Measurements from ENCODE around the gene TMEM134.
"Not testable (repeated sequence)": the region's sequence is repeated elsewhere in the genome, so short reads cannot be mapped to it uniquely, and the experiment has no call there.

The TMEM134 gene

GRCh38 chr11:67486481-67487195, 17.6 kb upstream of the TMEM134 start:
- in situ Hi-C loops (cut with MboI; ENCODE audit: low sequenced_read_pairs) = no loop called here

GRCh38 chr11:67485873-67486361, 16.9 kb upstream of the TMEM134 start:
- in situ Hi-C loops (cut with MboI; ENCODE audit: low sequenced_read_pairs) = not testable (repeated sequence)

- in situ Hi-C loops (cut with MboI; ENCODE audit: low sequenced_read_pairs) = no loop called here
Measured at GRCh38 chr11:67484847-67485311, 15.8 kb upstream of the TMEM134 start.

- in situ Hi-C loops (cut with MboI; ENCODE audit: low sequenced_read_pairs) = no loop called here
Measured at GRCh38 chr11:67483831-67484665, 15.0 kb upstream of the TMEM134 start.

GRCh38 chr11:67482827-67483798, 14.1 kb upstream of the TMEM134 start, which contains the start of gene AIP:
Gene AIP, plus strand, starts transcription at chr11:67483026. Its CDS starts 133 bp downstream, at chr11:67483159.
- in situ Hi-C loops (cut with MboI; ENCODE audit: low sequenced_read_pairs) = no loop called here

GRCh38 chr11:67482275-67482826, 13.3 kb upstream of the TMEM134 start:
- in situ Hi-C loops (cut with MboI; ENCODE audit: low sequenced_read_pairs) = no loop called here

GRCh38 chr11:67477344-67478050, 8.4 kb upstream of the TMEM134 start:
- in situ Hi-C loops (cut with MboI; ENCODE audit: low sequenced_read_pairs) = not testable (repeated sequence)

- in situ Hi-C loops (cut with MboI; ENCODE audit: low sequenced_read_pairs) = not testable (repeated sequence)
Measured at GRCh38 chr11:67476692-67477091, 7.6 kb upstream of the TMEM134 start.

GRCh38 chr11:67472882-67473281, 3.8 kb upstream of the TMEM134 start:
- in situ Hi-C loops (cut with MboI; ENCODE audit: low sequenced_read_pairs) = no loop called here

- in situ Hi-C loops (cut with MboI; ENCODE audit: low sequenced_read_pairs) = no loop called here
Measured at GRCh38 chr11:67470337-67471002, 1.4 kb upstream of the TMEM134 start.

- in situ Hi-C loops (cut with MboI; ENCODE audit: low sequenced_read_pairs) = no loop called here
Measured at GRCh38 chr11:67469508-67469811, 409 bp upstream of the TMEM134 start.

- in situ Hi-C loops (cut with MboI; ENCODE audit: low sequenced_read_pairs) = no loop called here
Measured at GRCh38 chr11:67468456-67468758, 644 bp downstream of the TMEM134 start.

GRCh38 chr11:67468056-67468455, 995 bp downstream of the TMEM134 start:
- in situ Hi-C loops (cut with MboI; ENCODE audit: low sequenced_read_pairs) = no loop called here

- in situ Hi-C loops (cut with MboI; ENCODE audit: low sequenced_read_pairs) = no loop called here
Measured at GRCh38 chr11:67466962-67467771, 1.9 kb downstream of the TMEM134 start.

GRCh38 chr11:67466367-67466766, 2.7 kb downstream of the TMEM134 start:
- in situ Hi-C loops (cut with MboI; ENCODE audit: low sequenced_read_pairs) = no loop called here

GRCh38 chr11:67465530-67465929, 3.5 kb downstream of the TMEM134 start:
- in situ Hi-C loops (cut with MboI; ENCODE audit: low sequenced_read_pairs) = not testable (repeated sequence)

GRCh38 chr11:67465189-67465510, 3.9 kb downstream of the TMEM134 start:
- in situ Hi-C loops (cut with MboI; ENCODE audit: low sequenced_read_pairs) = no loop called here

GRCh38 chr11:67464411-67465188, 4.5 kb downstream of the TMEM134 start:
- in situ Hi-C loops (cut with MboI; ENCODE audit: low sequenced_read_pairs) = no loop called here
